ENCODE results near the gene KCNN3. TPM values are rescaled to one million over a fixed set of nuclear protein-coding genes. Genes with fewer than 3 reads are reported as not detected.

KCNN3 gene
- total RNA-seq, 3 donors from 2014 or later (not counting 1 experiment from before 2014, with no cell fraction given), result 0.05 to 0.95 TPM; not detected in 1

- Histone ChIP-seq H3K4me3 (ENCODE audit: low read length) (no peak overlapping the region), H3K9me3 (ENCODE audit: control insufficient read depth, insufficient read depth, low read length) (no peaks in the 10 kb centered on the region), H3K4me1 (ENCODE audit: control insufficient read depth, insufficient read depth, low read length) (no peaks in the 10 kb centered on the region), H3K36me3 (ENCODE audit: control insufficient read depth, insufficient read depth, low read length) (no peaks in the 10 kb centered on the region), H3K27ac (ENCODE audit: low read length) (no peak overlapping the region), H3K27me3 (ENCODE audit: control insufficient read depth, insufficient read depth, low read length) (peaks cover 3% of the 10 kb centered on the region)
- H3K4me1 Mint-ChIP-seq, result no peaks in the 10 kb centered on the region
- DNase-seq (no peak), ATAC-seq (peak in 1 of 3 donors; percentile 69)
- H3K36me3 Mint-ChIP-seq, result no peaks in the 10 kb centered on the region
- H3K27ac Mint-ChIP-seq, result no peak overlapping the region
- no peak overlapping the region for H3K4me3 Mint-ChIP-seq
- no peaks in the 10 kb centered on the region for H3K9me3 Mint-ChIP-seq
- H3K27me3 Mint-ChIP-seq (ENCODE audit: low read depth in 2 of 2), result peaks cover 33 to 49% of the 10 kb centered on the region in 2 donors
- TF ChIP-seq CTCF (IDR thresholded peaks at IDR 0.05), result no peak
- intact Hi-C loops (cut with micrococcal nuclease), result no loop called here
- 86% methylated on average over 5 of the region's 6 CpGs for WGBS (ENCODE audit: insufficient coverage)
These were observed 133.2 kb downstream of the KCNN3 start for GRCh38 chr1:154736841-154737240.

GRCh38 chr1:154735804-154736168 is 134.3 kb downstream of the KCNN3 start:
- no peak for TF ChIP-seq CTCF (IDR thresholded peaks at IDR 0.05)
- Histone ChIP-seq H3K27ac (ENCODE audit: low read length) (no peak overlapping the region), H3K4me1 (ENCODE audit: control insufficient read depth, insufficient read depth, low read length) (no peaks in the 10 kb centered on the region), H3K36me3 (ENCODE audit: control insufficient read depth, insufficient read depth, low read length) (no peaks in the 10 kb centered on the region), H3K4me3 (ENCODE audit: low read length) (no peak overlapping the region), H3K27me3 (ENCODE audit: control insufficient read depth, insufficient read depth, low read length) (peaks cover 3% of the 10 kb centered on the region), H3K9me3 (ENCODE audit: control insufficient read depth, insufficient read depth, low read length) (no peaks in the 10 kb centered on the region)
- H3K27ac Mint-ChIP-seq, result no peak overlapping the region
- DNase-seq (no peak), ATAC-seq (peak in 1 of 3 donors; percentile 55)
- no peak overlapping the region for H3K4me3 Mint-ChIP-seq
- H3K9me3 Mint-ChIP-seq, result no peaks in the 10 kb centered on the region
- H3K27me3 Mint-ChIP-seq (ENCODE audit: low read depth in 2 of 2), result peaks cover 27 to 41% of the 10 kb centered on the region in 2 donors
- no peaks in the 10 kb centered on the region for H3K36me3 Mint-ChIP-seq
- no peaks in the 10 kb centered on the region for H3K4me1 Mint-ChIP-seq
- 93% methylated on average over 3 of the region's 4 CpGs for WGBS (ENCODE audit: insufficient coverage)
- intact Hi-C loops (cut with micrococcal nuclease), result no loop called here

- peaks cover 3% of the 10 kb centered on the region for H3K27me3 ChIP-seq (ENCODE audit: control insufficient read depth, insufficient read depth, low read length)
- H3K4me3 ChIP-seq (ENCODE audit: low read length), result no peak overlapping the region
- Mint-ChIP-seq H3K36me3 (no peaks in the 10 kb centered on the region), H3K4me3 (no peak overlapping the region), H3K4me1 (no peaks in the 10 kb centered on the region), H3K27ac (no peak overlapping the region), H3K27me3 (ENCODE audit: low read depth in 2 of 2) (peaks cover 27 to 35% of the 10 kb centered on the region in 2 donors), H3K9me3 (no peaks in the 10 kb centered on the region)
- ATAC-seq, result no peak
- no peaks in the 10 kb centered on the region for H3K9me3 ChIP-seq (ENCODE audit: control insufficient read depth, insufficient read depth, low read length)
- no peaks in the 10 kb centered on the region for H3K36me3 ChIP-seq (ENCODE audit: control insufficient read depth, insufficient read depth, low read length)
- DNase-seq, result peak in 1 of 2 donors; percentile 3
- H3K27ac ChIP-seq (ENCODE audit: low read length), result no peak overlapping the region
- no peak for TF ChIP-seq CTCF (IDR thresholded peaks at IDR 0.05)
- intact Hi-C loops (cut with micrococcal nuclease), result no loop called here
- no peaks in the 10 kb centered on the region for H3K4me1 ChIP-seq (ENCODE audit: control insufficient read depth, insufficient read depth, low read length)
- 95% methylated on average over 12 of the region's 12 CpGs for WGBS (ENCODE audit: insufficient coverage)
These were observed 134.8 kb downstream of the KCNN3 start for GRCh38 chr1:154735061-154735803.

- Mint-ChIP-seq H3K36me3 (no peaks in the 10 kb centered on the region), H3K9me3 (no peaks in the 10 kb centered on the region), H3K27ac (no peak overlapping the region), H3K4me1 (no peaks in the 10 kb centered on the region), H3K27me3 (ENCODE audit: low read depth in 2 of 2) (peaks cover 22 to 43% of the 10 kb centered on the region in 2 donors), H3K4me3 (no peak overlapping the region)
- 73% methylated on average over 4 of the region's 4 CpGs for WGBS (ENCODE audit: insufficient coverage)
- no peaks in the 10 kb centered on the region for H3K36me3 ChIP-seq (ENCODE audit: control insufficient read depth, insufficient read depth, low read length)
- no peak overlapping the region for H3K27ac ChIP-seq (ENCODE audit: low read length)
- no peaks in the 10 kb centered on the region for H3K4me1 ChIP-seq (ENCODE audit: control insufficient read depth, insufficient read depth, low read length)
- ATAC-seq (no peak), DNase-seq (no peak)
- no peak for TF ChIP-seq CTCF (IDR thresholded peaks at IDR 0.05)
- no peaks in the 10 kb centered on the region for H3K27me3 ChIP-seq (ENCODE audit: control insufficient read depth, insufficient read depth, low read length)
- intact Hi-C loops (cut with micrococcal nuclease), result no loop called here
- H3K9me3 ChIP-seq (ENCODE audit: control insufficient read depth, insufficient read depth, low read length), result no peaks in the 10 kb centered on the region
- no peak overlapping the region for H3K4me3 ChIP-seq (ENCODE audit: low read length)
These were observed 136.5 kb downstream of the KCNN3 start for GRCh38 chr1:154733621-154734020.
